Transverse colon (tissue), 3 donors: Measurements from ENCODE around the gene IL12RB1.

Experiments used
- CTCF ChIP-seq, 5 experiments: fragments of 200-600 bp in 3 of 5; fragments of 450-650 bp in 2 of 5; sonication (generic) in 3 of 5; IDR thresholded peaks; 1 replicate in 2 of 5; 2 replicates in 3 of 5; pipeline ENCODE4 v1.5.1; 2016 to 2017; ENCODE audit warnings: antibody characterized with exemption in 5 of 5, inconsistent platforms in 3 of 5, mild to moderate bottlenecking in 2 of 5, moderate library complexity in 1 of 5
- EP300 ChIP-seq: sonication (generic); formaldehyde crosslinking; IDR thresholded peaks from one replicate; pipeline ENCODE4 v1.6.1; 2017; ENCODE audit warnings: antibody characterized with exemption, low read depth
- POLR2A ChIP-seq: fragments of 450-650 bp; IDR thresholded peaks from one replicate; pipeline ENCODE4 v1.6.1; 2016; ENCODE audit warnings: antibody characterized with exemption, mild to moderate bottlenecking, moderate library complexity

DNA sequence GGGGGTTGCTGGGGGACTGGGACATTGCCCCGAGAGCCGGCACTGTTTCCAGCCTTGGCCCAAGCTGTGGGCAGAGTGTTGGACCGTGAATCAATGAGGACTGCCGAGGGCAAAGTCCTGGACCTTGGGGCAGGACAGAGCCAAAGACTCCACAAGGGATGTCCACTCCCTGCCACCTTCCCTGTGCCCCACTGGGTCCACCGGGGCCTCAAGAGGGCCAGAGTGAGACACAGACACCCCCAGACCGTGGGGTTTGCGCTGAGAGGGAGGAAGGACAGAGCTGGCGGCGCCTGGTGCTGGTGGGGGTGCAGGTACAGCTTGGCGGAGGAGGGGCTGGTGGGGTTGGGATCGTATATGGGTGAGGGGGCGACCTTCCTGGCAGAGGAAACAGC is 22.6 kb upstream of the IL12RB1 start:
- TF ChIP-seq CTCF (IDR thresholded peaks at IDR 0.05) (no peak), POLR2A (no peak), EP300 (no peak)
